ENCODE data around the gene EXD2.
"Not testable (repeated sequence)": the region's sequence is repeated elsewhere in the genome, so short reads cannot be mapped to it uniquely, and the experiment has no call there.

EXD2 gene
- total RNA-seq, result 8.1 to 14.5 (median 12.2) reads per million in 4 donors

DNA sequence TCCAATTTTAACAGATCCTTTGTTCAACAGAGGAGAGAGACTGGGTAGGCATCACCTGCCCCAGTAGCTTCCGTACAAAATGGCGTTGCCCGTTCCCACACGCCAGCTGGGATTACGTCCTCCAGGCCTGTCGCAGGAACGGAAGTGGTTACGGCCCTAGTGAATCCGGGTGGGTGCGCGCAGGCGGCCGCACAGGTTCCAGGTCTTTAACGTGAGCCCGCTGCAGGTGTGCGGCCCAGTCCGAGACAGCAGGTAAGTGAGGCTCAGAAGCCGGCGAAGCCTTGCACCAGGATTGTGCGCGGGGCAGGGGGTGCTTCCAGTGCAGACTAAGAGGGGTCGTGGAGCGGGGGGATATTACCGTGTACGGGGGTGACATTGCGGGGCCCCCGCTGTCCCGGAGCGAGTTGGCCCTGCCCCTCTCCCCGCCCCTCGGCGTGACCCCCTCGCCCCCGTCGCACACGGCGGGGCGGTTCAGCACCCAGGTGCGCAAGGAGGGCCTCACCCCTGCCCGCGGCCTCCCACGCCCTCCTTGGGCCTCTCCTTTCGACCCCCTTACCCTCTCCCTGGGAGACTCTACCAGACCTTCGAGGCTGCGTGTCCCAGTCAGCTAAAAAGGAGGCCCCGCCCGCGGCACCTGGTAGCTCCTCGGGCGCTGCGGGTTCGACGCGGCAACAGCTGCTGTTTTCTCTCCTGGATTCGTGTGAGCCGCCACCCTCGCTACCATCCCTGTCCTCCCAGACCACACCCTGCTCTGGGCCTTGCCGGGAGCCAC lies at the start of gene EXD2:
TSS of gene EXD2 (plus strand) at position 159 of the 772 bp plus-strand sequence. CDS start 17,973 bp downstream, outside the sequence.
- peak; percentile 21 to 71 (median 45) for DNase-seq

DNA sequence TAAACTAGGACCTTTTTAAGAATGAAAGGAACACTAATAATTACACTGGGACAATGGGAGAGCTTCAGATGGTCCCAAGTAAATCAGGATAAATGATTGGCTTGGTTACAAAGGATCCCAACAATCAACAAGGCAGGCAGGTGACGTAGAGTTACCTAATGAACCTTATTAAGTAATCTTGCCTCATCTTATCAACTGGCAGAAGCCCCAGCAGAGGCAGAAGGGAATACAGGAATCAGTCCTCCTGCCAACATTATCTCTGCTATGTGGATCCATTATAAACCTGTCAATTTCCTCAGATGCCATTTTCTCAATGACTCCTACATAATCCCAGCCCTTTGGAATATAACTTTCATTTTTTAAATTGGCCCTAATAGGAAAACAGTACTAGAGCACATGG lies 49.7 kb upstream of the EXD2 start:
- no peak for DNase-seq

DNA sequence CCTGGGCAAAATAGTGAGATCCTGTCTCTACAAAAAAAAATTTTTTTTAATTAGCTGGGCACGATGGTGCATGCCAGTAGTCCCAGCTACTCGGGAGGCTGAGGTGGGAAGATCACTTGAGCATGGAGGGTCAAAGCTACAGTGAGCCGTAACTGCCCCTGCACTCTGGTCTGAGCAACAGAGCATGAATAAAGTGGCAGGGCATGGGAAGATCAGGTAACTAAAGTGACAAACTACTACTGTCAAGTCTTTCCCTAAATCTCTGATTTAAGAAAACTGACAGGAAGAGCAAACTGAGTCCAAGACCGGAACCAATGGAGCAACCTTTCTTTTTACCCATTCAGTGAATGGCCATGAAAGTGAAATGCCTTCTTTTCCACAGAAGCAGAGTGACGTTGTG lies 49.2 kb upstream of the EXD2 start:
- DNase-seq, result no peak

GRCh38 chr14:69149461-69150244 lies 41.6 kb upstream of the EXD2 start:
- no peak for DNase-seq

DNA sequence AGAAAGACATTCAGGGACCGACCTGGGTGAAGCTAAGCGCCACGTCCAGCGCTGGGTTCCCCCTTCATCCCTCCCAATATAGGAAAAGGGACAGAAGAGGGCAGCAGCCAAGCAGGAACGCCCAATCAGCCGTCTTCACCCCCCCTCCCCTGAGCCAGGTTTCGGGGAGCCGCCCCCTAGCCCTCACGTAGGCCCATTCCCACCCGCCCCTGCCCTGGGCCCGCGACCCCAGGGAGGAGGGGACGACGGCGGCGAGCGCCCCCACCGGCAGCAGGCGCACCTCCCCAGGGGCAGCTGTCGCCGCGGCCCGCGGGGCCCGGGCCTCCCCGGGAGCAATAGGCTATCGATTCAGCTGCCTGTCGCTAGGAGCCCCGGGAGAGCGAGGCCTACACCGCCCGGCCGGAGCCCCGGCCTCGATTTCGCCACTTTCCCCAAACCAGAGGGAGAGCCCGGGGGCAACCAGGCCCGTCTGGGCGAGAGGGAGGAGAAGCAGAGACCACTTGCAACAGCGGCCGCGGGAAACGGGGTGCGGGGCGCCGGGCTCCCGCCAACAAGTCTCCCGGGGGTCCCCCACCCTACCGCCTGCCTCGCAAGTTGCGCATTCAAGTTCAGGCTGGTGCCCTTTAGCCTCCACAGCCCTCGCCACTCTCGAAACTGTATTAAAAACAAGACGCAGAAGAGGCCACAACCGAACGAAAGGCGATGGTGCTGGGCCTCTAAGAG lies 39.7 kb upstream of the EXD2 start:
- peak; percentile 61 to 81 (median 73) for DNase-seq

GRCh38 chr14:69152181-69152901 lies 39.0 kb upstream of the EXD2 start:
- peak; percentile 23 to 62 (median 47) for DNase-seq

DNA sequence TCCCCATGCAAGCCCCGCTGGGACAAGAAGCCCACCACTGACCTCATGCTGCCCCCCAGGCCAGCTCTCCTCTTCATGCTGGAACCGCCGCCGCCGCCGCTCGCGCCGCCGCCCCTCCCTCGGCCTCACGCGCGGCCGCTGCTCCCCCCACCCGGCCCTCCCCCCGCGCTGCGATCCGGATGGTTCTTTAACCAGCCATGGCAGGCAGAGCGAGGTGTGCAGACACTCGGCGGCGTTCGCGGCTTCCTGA lies 38.5 kb upstream of the EXD2 start, which contains the start of gene DCAF5:
TSS of gene DCAF5 (minus strand) at position 218 of the 250 bp plus-strand sequence. CDS start at position 77, 141 bp downstream.
- peak in 4 of 5 donors; percentile 88 to 93 (median 91) for DNase-seq

DNA sequence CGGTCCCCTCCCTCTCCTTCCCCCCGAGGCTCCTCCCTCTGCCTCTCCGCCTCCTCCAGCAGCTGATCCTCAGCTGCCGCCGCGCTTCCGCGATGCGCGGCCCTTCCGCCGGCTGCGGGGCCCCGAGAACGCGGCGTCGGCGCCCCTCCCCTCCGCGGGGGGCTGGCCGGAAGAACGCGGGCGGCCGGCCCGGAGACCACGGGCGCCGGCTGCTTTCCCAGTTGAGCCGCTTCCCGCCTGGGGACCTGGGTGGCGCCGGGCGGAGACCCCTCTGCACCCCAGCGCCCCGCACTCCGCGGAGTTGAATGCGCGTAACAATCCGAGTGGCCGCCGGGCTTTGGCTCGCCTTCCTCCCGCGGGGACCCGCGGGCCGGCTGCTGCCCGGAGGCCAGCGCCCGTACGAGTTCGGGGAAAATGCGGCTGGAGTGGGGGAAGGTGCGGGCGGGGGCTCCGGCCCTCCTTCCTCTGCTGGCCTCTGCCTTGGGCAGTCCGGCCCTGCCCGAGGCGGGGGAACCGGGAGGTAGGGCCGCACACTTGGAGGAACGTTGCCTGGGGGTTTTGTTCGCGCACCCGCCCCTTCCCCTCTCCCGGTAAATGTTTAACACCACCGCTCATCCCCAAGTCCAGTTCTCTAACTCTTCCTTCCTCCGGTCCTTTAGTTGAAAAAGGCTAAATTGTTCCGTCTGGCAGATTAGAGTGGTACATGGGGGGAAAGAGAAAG lies 38.0 kb upstream of the EXD2 start:
- peak in 1 of 5 donors; percentile 96 for DNase-seq

- DNase-seq, result peak in 1 of 5 donors; percentile 8
These were observed 37.4 kb upstream of the EXD2 start for GRCh38 chr14:69153873-69154270.

GRCh38 chr14:69154779-69155178 lies 36.5 kb upstream of the EXD2 start:
- DNase-seq, result no peak

- DNase-seq, result no peak
These were observed 35.1 kb upstream of the EXD2 start for GRCh38 chr14:69156224-69156623.

DNA sequence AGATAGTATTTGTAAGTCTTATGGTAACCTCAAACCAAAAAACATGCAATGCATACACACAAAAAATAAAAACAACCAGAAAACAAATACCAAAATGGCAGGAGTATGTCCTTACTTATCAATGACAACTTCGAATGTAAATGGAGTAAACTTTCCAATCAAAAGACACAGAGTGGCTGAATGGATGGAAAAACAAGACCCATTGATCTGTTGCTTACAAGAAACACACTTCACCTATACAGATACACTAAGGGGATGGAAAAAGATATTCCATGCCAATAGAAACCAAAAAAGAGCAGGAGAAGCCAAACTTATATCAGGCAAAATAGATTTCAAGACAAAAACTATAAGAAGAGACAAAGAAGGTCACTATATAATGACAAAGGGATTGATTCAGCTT lies 29.7 kb upstream of the EXD2 start:
- DNase-seq, result no peak

- not testable (repeated sequence) for DNase-seq
These were observed 25.5 kb upstream of the EXD2 start for GRCh38 chr14:69165787-69166186.

DNA sequence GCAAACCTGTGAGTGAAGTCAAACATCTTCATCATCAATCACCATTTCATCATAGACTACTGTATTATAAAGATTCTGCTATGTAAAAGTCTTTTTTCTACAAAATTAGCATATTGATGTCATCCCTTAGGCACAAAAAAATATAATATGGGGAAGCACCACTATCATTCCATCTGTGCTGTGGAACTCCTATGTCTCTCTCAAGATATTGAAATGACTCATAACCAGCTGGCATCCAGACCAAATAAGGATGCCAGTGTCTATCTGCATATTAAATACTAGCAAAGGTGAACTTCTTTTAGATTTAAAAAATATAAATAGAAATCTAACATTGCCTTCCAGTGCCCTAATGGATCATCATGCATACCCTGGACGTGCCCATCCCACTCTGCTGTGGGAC lies 20.5 kb upstream of the EXD2 start:
- no peak for DNase-seq

- DNase-seq, result no peak
These were observed 19.7 kb upstream of the EXD2 start for GRCh38 chr14:69171569-69171968.

- no peak for DNase-seq
These were observed 16.2 kb upstream of the EXD2 start for GRCh38 chr14:69175130-69175529.

DNA sequence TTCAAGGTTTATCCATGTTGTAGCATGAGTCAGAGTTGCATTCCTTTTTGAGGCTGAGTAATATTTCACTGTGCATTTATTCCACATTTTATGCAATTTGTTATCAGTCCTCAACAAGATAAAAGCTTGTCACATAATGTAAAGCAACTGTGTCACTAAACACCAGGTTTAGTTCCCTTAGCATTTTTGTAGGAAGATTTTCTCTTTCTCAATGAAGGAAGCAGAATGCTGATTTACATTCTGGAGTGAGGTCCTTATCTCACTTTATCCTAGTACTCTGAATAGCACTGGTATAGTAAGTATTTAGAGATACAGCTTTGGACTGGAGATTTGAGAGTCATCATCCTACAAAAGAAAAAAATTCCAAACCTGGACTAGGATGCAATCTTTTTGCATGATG lies 9.8 kb upstream of the EXD2 start:
- DNase-seq, result no peak

DNA sequence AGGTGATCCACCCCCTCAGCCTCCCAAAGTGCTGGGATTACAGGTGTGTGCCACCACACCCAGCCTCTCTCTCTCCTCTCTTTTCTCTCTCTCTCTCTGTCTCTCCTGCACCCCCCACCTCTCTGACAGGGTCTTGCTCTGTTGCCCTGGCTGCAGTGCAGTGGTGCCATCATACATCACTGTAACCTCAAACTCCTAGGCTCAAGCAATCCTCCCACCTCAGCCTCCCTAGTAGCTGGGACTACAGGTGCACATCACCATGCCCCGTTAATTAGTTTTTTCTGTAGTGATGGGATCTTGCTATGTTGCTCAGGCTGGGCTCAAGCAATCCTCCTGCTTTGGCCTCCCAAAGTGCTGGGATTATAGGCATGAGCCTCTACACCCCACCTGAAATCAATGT lies 8.7 kb upstream of the EXD2 start:
- not testable (repeated sequence) for DNase-seq

GRCh38 chr14:69183735-69184134 lies 7.6 kb upstream of the EXD2 start:
- no peak for DNase-seq

- no peak for DNase-seq
These were observed 1.1 kb upstream of the EXD2 start for GRCh38 chr14:69190191-69190590.

- no peak for DNase-seq
These were observed 2.4 kb downstream of the EXD2 start for GRCh38 chr14:69193721-69194120.

- no peak for DNase-seq
These were observed 8.5 kb downstream of the EXD2 start for GRCh38 chr14:69199786-69200185.

Data from T-helper 1 cell (primary cell).